Measurements from ENCODE around the gene MPST.

DNA sequence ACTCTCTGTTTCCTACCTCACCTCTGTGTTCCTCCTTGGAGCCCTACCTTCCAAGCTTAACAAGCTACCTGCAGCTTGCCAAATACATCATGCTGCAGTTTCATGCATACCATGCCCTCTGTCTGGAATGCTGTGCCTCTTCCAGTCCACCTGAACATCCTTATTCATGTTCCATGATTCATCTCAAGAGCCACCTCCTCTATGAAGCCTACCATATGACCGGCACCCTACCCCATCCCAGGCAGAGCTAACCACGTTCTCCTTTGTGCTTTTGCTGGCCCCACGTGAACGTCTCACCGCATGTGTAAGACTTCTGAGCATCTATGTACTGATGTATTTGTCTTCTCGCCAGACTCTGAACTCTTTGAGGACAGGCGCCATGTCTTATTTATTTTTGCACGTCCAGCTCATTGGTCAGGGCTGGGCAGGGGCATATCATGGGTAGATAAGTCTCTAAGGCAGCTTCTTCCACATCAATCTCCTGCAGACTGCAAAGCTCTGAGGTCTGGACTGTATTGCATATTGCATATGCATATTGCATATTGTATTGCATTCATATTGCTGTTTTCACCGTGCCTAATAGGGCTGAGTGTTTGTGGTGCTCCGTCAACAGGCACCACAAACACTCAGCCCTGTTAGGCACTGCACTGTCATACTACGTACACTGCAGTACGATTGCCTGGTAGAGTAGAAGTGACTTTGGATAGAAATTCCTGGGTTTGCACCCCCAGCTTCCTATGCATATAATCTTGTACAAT is 31.3 kb upstream of the MPST start:
- TF ChIP-seq POLR2A (IDR thresholded peaks at IDR 0.05), result no peak
- no peak for TF ChIP-seq CTCF (IDR thresholded peaks at IDR 0.05)
